Fibroblast of lung (primary cell): ENCODE results near the gene SCAF8. TPM values are rescaled to one million over a fixed set of nuclear protein-coding genes. Genes with fewer than 3 reads are reported as not detected.

ENCODE experiments used
- DNase-seq, 2 donors: peaks; one replicate each; pipeline versions ENCODE4 v3.0.0 to v3.0.0-alpha.2; 2010; ENCODE audit warnings: low read depth in 2 of 2
- H2AFZ ChIP-seq: 2 replicates; pipeline ENCODE4 v1.5.1; 2012; ENCODE audit warnings: low read length, control low read depth, inconsistent platforms
- H3K27ac ChIP-seq: 2 replicates; pipeline ENCODE4 v1.5.1; 2011; ENCODE audit warnings: low read length, control low read depth; ENCODE audit not compliant: insufficient read depth
- H3K27me3 ChIP-seq: 2 replicates; pipeline ENCODE4 v1.5.1; 2011; ENCODE audit warnings: mild to moderate bottlenecking, low read length; ENCODE audit not compliant: control insufficient read depth, insufficient read depth
- H3K36me3 ChIP-seq: 2 replicates; pipeline ENCODE4 v1.5.1; 2011; ENCODE audit warnings: low read length; ENCODE audit not compliant: control insufficient read depth, insufficient read depth
- H3K4me1 ChIP-seq: 2 replicates; pipeline ENCODE4 v1.5.1; 2011; ENCODE audit warnings: low read length; ENCODE audit not compliant: control insufficient read depth, insufficient read depth; ENCODE audit errors: extremely low read depth
- H3K4me2 ChIP-seq: 2 replicates; pipeline ENCODE4 v1.5.1; 2011; ENCODE audit warnings: low read length, control low read depth; ENCODE audit not compliant: insufficient read depth; ENCODE audit errors: extremely low read depth
- H3K4me3 ChIP-seq, 4 experiments: fragments of 200-600 bp in 1 of 4; sonication (generic) in 1 of 4; replicated peaks in 1 of 4; 2 replicates each; pipeline ENCODE4 v1.5.1; 2011 to 2016; ENCODE audit warnings: low read length in 4 of 4, low read depth in 3 of 4, mild to moderate bottlenecking in 3 of 4, control low read depth in 2 of 4, inconsistent platforms in 1 of 4, mixed read lengths in 1 of 4; ENCODE audit not compliant: insufficient read depth in 1 of 4; ENCODE audit errors: control extremely low read depth in 1 of 4
- H3K79me2 ChIP-seq: 2 replicates; pipeline ENCODE4 v1.5.1; 2012; ENCODE audit warnings: mild to moderate bottlenecking, low read length, inconsistent platforms; ENCODE audit not compliant: control insufficient read depth, insufficient read depth
- H3K9ac ChIP-seq: 2 replicates; pipeline ENCODE4 v1.5.1; 2011; ENCODE audit warnings: mild to moderate bottlenecking, low read length, control low read depth; ENCODE audit not compliant: insufficient read depth
- H3K9me3 ChIP-seq: 2 replicates; pipeline ENCODE4 v1.5.1; 2012; ENCODE audit warnings: low read depth, low read length; ENCODE audit not compliant: control insufficient read depth, insufficient read depth
- H4K20me1 ChIP-seq: 2 replicates; pipeline ENCODE4 v1.5.1; 2011; ENCODE audit warnings: low read length; ENCODE audit not compliant: control insufficient read depth, insufficient read depth; ENCODE audit errors: extremely low read depth
- EZH2 ChIP-seq: IDR thresholded peaks from 2 replicates; pipeline ENCODE4 v1.5.1; 2012; ENCODE audit warnings: low read length, control low read depth, mild to moderate bottlenecking; ENCODE audit errors: missing control alignments
- polyA plus RNA-seq, 2 donors: library from polyadenylated mRNA; depleted of rRNA in 1 of 2; stranded (reverse) in 1 of 2; unstranded in 1 of 2; fragments of >200 nt; gene quantifications; 2 replicates each; pipeline ENCODE4 v1.2.1, GENCODE V29; 2011 to 2012; ENCODE audit warnings: missing spikeins in 1 of 2
- total RNA-seq: library from RNA; depleted of rRNA; stranded (reverse); fragments of >200 nt; gene quantifications from 2 replicates; pipeline ENCODE4 v1.2.1, GENCODE V29; 2014
- TF ChIP-seq, protein P1 (sequence below), 2 donors: IDR thresholded peaks in 1 of 2; conservative IDR thresholded peaks in 1 of 2; 1 replicate in 1 of 2; 2 replicates in 1 of 2; pipeline ENCODE4 v1.5.1; 2011 to 2012; ENCODE audit warnings: low read length in 2 of 2, control low read depth in 1 of 2, inconsistent platforms in 1 of 2, low read depth in 1 of 2, mild to moderate bottlenecking in 1 of 2

SCAF8 gene
- total and polyA plus RNA-seq, 2 donors (not counting 1 experiment from before 2014, with no cell fraction given) = 28.5 to 30.9 TPM

DNA sequence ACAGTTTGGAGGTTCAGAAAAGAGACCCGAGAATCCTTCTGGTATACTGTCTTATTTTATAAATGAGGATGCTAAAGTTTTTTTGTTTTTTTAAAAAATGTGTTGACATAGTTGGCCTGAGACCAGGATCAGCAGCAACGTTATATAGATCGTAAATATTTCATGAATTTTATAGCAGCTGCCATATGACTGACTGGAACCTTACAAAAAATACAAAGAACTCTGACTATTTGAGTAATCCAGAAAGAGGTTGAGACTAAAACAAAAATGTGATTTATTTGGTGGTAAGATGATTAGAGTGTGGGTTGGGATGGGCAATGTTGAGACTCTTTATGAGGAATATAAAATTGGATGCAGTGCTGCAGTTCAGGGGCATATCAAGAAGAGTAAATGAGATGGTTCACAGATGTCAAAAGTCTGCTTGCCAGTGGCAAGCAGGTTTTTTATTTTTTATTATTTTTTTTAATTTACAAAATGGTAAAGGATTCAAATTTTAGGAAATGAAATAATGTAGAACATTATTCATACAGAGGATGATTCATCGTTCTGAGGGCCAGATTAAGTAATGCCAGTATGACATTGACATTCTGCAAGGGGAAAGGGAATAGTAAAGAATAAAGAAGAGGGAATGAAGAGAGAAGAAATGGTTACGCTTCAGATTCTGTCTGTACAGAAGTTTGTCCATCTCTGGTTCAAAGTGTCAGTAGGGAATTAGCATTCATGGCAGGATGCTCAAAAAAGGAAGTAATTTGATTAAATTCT is 58.5 kb downstream of the SCAF8 start:
- Histone ChIP-seq H3K79me2 (peaks cover 9% of the 10 kb centered on the region), H3K27me3 (no peaks in the 10 kb centered on the region), H3K4me1 (no peaks in the 10 kb centered on the region), H3K4me3 (no peak overlapping the region), H3K36me3 (no peaks in the 10 kb centered on the region), H3K9me3 (no peaks in the 10 kb centered on the region), H4K20me1 (no peaks in the 10 kb centered on the region), H2AFZ (no peak overlapping the region), H3K4me2 (peak overlapping the region; percentile 5), H3K27ac (no peak overlapping the region), H3K9ac (no peak overlapping the region)
- peak; percentile 24 to 37 for DNase-seq
- TF ChIP-seq EZH2 = no peak
- TF ChIP-seq, protein P1, sequence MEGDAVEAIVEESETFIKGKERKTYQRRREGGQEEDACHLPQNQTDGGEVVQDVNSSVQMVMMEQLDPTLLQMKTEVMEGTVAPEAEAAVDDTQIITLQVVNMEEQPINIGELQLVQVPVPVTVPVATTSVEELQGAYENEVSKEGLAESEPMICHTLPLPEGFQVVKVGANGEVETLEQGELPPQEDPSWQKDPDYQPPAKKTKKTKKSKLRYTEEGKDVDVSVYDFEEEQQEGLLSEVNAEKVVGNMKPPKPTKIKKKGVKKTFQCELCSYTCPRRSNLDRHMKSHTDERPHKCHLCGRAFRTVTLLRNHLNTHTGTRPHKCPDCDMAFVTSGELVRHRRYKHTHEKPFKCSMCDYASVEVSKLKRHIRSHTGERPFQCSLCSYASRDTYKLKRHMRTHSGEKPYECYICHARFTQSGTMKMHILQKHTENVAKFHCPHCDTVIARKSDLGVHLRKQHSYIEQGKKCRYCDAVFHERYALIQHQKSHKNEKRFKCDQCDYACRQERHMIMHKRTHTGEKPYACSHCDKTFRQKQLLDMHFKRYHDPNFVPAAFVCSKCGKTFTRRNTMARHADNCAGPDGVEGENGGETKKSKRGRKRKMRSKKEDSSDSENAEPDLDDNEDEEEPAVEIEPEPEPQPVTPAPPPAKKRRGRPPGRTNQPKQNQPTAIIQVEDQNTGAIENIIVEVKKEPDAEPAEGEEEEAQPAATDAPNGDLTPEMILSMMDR (conservative IDR thresholded peaks at IDR 0.05 in 1 of 2, IDR thresholded peaks at IDR 0.05 in 1 of 2; ENCODE audit: low read depth in 1 of 2, low read length in 2 of 2) = no peak

DNA sequence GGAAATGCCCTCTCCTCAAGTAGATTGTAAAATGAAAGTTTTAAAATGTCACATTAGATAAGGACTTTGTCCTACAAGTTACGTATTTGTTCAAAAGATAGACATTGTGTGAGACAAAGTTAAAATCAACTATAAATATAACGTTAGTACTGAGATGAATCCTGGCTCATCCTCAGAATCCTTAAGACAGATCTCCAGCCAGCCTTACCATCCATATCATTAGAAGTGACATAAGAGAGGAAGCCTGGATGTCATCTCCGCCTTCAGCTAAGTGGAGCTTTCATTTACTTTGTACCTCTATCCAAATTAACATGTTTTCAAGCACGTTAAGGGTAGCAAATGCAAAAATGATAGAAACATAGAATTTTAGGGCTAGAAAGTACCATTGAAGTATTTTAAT is 59.1 kb downstream of the SCAF8 start:
- TF ChIP-seq EZH2 = no peak
- TF ChIP-seq, protein P1 (conservative IDR thresholded peaks at IDR 0.05 in 1 of 2, IDR thresholded peaks at IDR 0.05 in 1 of 2; ENCODE audit: low read depth in 1 of 2, low read length in 2 of 2) = no peak
- Histone ChIP-seq H3K9ac (no peak overlapping the region), H3K79me2 (peaks cover 5% of the 10 kb centered on the region), H3K4me3 (no peak overlapping the region), H2AFZ (no peak overlapping the region), H3K36me3 (no peaks in the 10 kb centered on the region), H3K4me2 (no peak overlapping the region), H3K27ac (no peak overlapping the region), H4K20me1 (no peaks in the 10 kb centered on the region), H3K4me1 (no peaks in the 10 kb centered on the region), H3K27me3 (no peaks in the 10 kb centered on the region), H3K9me3 (no peaks in the 10 kb centered on the region)
- no peak for DNase-seq

DNA sequence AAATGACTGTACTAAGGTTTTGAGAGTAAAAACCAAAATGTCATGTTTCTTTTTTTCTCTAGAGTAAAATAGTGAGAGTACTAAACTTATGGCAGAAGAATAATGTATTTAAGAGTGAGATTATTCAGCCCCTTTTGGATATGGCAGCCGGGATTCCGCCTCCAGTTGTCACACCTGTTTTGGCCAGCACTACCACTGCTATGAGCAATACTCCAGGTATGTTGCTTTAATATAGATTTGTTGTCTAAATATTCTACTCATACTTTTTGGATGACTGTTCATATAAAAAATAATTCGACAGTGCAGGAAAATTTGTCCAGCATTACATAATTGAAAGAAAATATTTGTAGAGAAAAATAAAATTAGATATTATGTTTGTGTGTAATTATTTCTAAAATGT is 59.5 kb downstream of the SCAF8 start:
- DNase-seq = peak in 1 of 2 donors; percentile 25
- Histone ChIP-seq H3K36me3 (no peaks in the 10 kb centered on the region), H3K79me2 (peaks cover 5% of the 10 kb centered on the region)

More for the DNA sequence above, 59.5 kb downstream of the SCAF8 start:
- H3K9ac ChIP-seq = no peak overlapping the region
- H3K27ac ChIP-seq = no peak overlapping the region
- H3K27me3 ChIP-seq = no peaks in the 10 kb centered on the region
- no peaks in the 10 kb centered on the region for H3K4me1 ChIP-seq
- no peaks in the 10 kb centered on the region for H3K9me3 ChIP-seq
- no peak for TF ChIP-seq EZH2
- TF ChIP-seq, protein P1 (conservative IDR thresholded peaks at IDR 0.05 in 1 of 2, IDR thresholded peaks at IDR 0.05 in 1 of 2; ENCODE audit: low read depth in 1 of 2, low read length in 2 of 2) = no peak
- no peak overlapping the region for H3K4me2 ChIP-seq
- H3K4me3 ChIP-seq = no peak overlapping the region
- no peaks in the 10 kb centered on the region for H4K20me1 ChIP-seq
- H2AFZ ChIP-seq = no peak overlapping the region
